Spinal cord (tissue), 10 donors: ENCODE results near the gene THOP1. TPM values are rescaled to one million over a fixed set of nuclear protein-coding genes. Genes with fewer than 3 reads are reported as not detected.
A peak's percentile ranks its signal among the peaks of the same experiment; 100 is the strongest.

Experiments
- DNase-seq, 6 donors: peaks; one replicate each; pipeline versions ENCODE4 v3.0.0 to v3.0.0-alpha.2; 2013 to 2015; ENCODE audit warnings: low spot score in 6 of 6, low read depth in 4 of 6
- H3K27ac ChIP-seq: one replicate; pipeline ENCODE4 v1.5.1; 2013; ENCODE audit warnings: low read depth, low read length, control low read depth
- H3K27me3 ChIP-seq: one replicate; pipeline ENCODE4 v1.6.1; 2013; ENCODE audit warnings: low read length; ENCODE audit not compliant: control insufficient read depth, insufficient read depth
- H3K36me3 ChIP-seq: one replicate; pipeline ENCODE4 v1.6.1; 2013; ENCODE audit warnings: low read length; ENCODE audit not compliant: control insufficient read depth, insufficient read depth
- H3K4me1 ChIP-seq: one replicate; pipeline ENCODE4 v1.6.1; 2013; ENCODE audit warnings: low read length; ENCODE audit not compliant: control insufficient read depth, insufficient read depth
- H3K4me3 ChIP-seq: one replicate; pipeline ENCODE4 v1.5.1; 2013; ENCODE audit warnings: low read depth, low read length, control low read depth
- H3K9me3 ChIP-seq: one replicate; pipeline ENCODE4 v1.6.1; 2013; ENCODE audit warnings: low read length; ENCODE audit not compliant: control insufficient read depth, insufficient read depth
- WGBS: methylation state at CpG from one replicate; pipeline ENCODE4 v1.1.5; 2013; ENCODE audit warnings: missing lambda C conversion rate; ENCODE audit not compliant: insufficient coverage; 5-methylcytosine and 5-hydroxymethylcytosine counted together
- long read RNA-seq, 4 donors: transcript quantifications; one replicate each; lab custom pipeline, GENCODE V29; 2026
- polyA plus RNA-seq, 2 donors: library from polyadenylated mRNA; unstranded; fragments of 120-200 nt; gene quantifications; one replicate each; pipeline ENCODE4 v1.2.1, GENCODE V29; 2013; ENCODE audit not compliant: insufficient read length in 2 of 2
- total RNA-seq, 2 donors: library from RNA; depleted of rRNA in 1 of 2; stranded (reverse); fragments of 120-200 nt in 1 of 2; fragments of >200 nt in 1 of 2; gene quantifications; one replicate each; pipeline versions ENCODE4 v1.2.3 to v1.2.4, GENCODE V29; 2013 to 2014
- donor health status: healthy.

Gene THOP1
- total RNA-seq: 10 to 100 TPM; 42.2 to 42.6 TPM
- 10 to 100 TPM; 83.6 to 89.0 TPM for polyA plus RNA-seq
- long read RNA-seq, donor 1, full-length matches to known transcripts: 3 of 3 reads
- long read RNA-seq, donor 1, partial matches to known transcripts: 0 of 3 reads
- long read RNA-seq, donor 1, other reads (novel, unspliced or antisense): 0 of 3 reads
- long read RNA-seq, donor 2, full-length matches to known transcripts: 3 of 3 reads
- long read RNA-seq, donor 2, partial matches to known transcripts: 0 of 3 reads
- long read RNA-seq, donor 2, other reads (novel, unspliced or antisense): 0 of 3 reads
- long read RNA-seq, donor 3, full-length matches to known transcripts: 2 of 2 reads
- long read RNA-seq, donor 3, partial matches to known transcripts: 0 of 2 reads
- long read RNA-seq, donor 3, other reads (novel, unspliced or antisense): 0 of 2 reads
- long read RNA-seq, donor 4, full-length matches to known transcripts: 2 of 8 reads
- long read RNA-seq, donor 4, partial matches to known transcripts: 6 of 8 reads
- long read RNA-seq, donor 4, other reads (novel, unspliced or antisense): 0 of 8 reads

- Histone ChIP-seq H3K4me3 (peak within 1 kb of the TSS; percentile 77), H3K4me1 (peaks cover 52% of the 10 kb centered on the region), H3K36me3 (peaks cover 29% of the 10 kb centered on the region), H3K27ac (peak within 1 kb of the TSS; percentile 94), H3K27me3 (no peaks in the 10 kb centered on the region), H3K9me3 (no peaks in the 10 kb centered on the region)
- under 1% methylated on average over 75 of the region's 78 CpGs for WGBS
- DNase-seq: peak; percentile 88 to 100 (median 98)
Observed at GRCh38 chr19:2785244-2785997, at the start of gene THOP1. Gene THOP1, plus strand, starts transcription at chr19:2785503. Its CDS starts 160 bp downstream, at chr19:2785663.

DNA sequence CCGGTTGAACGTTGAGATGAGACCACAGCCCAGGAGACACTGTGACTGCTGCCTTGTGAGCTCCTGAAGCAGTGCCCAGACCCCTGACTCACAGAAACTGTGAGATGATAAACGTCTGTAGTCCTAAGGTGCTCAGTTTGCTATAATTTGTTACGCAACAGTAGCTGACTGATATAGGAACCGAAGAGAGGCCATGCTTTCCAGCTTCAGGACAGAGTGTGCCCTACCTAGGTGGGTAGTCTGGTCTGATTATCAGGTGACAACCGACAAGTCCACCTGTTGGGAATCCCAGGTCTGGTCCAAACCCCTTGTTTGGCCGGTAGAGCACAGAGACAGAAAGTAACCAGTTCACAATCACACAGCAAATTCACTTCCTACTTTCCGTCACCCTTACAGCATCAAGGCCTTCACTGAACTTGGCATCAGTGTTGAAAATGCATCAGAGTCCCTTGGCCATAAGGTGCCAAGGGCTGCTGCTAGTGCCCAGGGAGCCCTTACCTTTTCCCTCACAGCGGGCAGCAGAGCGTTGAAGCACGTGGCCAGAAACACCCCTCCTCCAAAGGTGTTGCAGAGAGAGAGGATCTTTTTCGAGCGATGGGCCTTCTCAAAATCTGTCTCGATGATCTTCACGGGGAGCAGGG is 48.6 kb upstream of the THOP1 start:
- no peaks in the 10 kb centered on the region for H3K9me3 ChIP-seq
- peaks cover 57% of the 10 kb centered on the region for H3K36me3 ChIP-seq
- H3K27ac ChIP-seq: no peak overlapping the region
- DNase-seq: no peak
- H3K4me3 ChIP-seq: no peak overlapping the region
- WGBS: 97% methylated on average over 11 of the region's 15 CpGs
- peaks cover 23% of the 10 kb centered on the region for H3K4me1 ChIP-seq
- H3K27me3 ChIP-seq: no peaks in the 10 kb centered on the region

DNA sequence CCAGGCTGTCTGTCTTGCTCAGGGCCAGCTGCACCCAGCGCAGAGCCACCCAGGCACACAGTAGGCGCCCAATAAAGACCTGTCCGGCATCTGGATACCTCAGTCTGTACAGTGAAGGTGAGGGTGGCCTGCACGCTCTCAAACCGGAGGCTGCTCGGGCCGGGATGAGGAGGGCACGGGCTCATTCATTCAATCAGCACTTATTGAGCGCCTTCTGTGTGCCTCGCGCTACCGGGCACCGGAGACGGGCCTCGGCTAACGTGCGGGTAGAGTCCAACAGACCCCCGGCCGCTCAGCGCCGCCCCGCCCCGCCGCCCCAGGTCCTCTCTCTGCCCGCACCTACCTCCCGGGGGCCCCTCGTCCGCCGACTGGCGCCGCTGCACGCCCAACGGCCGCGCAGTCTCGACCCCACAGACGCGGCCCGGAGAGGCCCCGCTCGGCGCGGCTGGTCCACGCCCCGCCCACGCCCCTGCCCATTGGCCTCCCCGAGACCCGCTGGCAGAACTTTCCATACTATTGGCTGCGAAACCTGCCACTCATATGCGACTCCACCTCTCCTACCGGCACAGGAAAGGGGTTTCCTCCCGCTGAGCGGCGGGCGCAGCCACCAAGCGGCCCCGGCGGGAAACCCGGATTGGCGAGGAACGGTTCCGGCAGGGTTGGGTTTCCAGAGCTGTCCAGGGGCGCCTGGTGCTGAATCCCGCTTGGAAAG is 45.5 kb upstream of the THOP1 start, which contains the start of gene SLC39A3:
Gene SLC39A3, minus strand, starts transcription at position 416 of the 712 bp plus-strand sequence. CDS start 2,760 bp downstream, outside the sequence.
- peaks cover 26% of the 10 kb centered on the region for H3K36me3 ChIP-seq
- no peak within 1 kb of the TSS for H3K27ac ChIP-seq
- peak; percentile 88 to 100 (median 99) for DNase-seq
- WGBS: under 1% methylated on average over 63 of the region's 64 CpGs
- peaks cover 5% of the 10 kb centered on the region for H3K27me3 ChIP-seq
- H3K9me3 ChIP-seq: no peaks in the 10 kb centered on the region
- H3K4me3 ChIP-seq: peak within 1 kb of the TSS; percentile 81
- peaks cover 17% of the 10 kb centered on the region for H3K4me1 ChIP-seq

GRCh38 chr19:2740314-2740656 is 45.0 kb upstream of the THOP1 start:
- no peak overlapping the region for H3K27ac ChIP-seq
- peaks cover 17% of the 10 kb centered on the region for H3K4me1 ChIP-seq
- H3K9me3 ChIP-seq: no peaks in the 10 kb centered on the region
- peaks cover 5% of the 10 kb centered on the region for H3K27me3 ChIP-seq
- H3K4me3 ChIP-seq: peak overlapping the region; percentile 81
- DNase-seq: no peak
- peaks cover 20% of the 10 kb centered on the region for H3K36me3 ChIP-seq
- WGBS: 59% methylated on average over 6 of the region's 13 CpGs

GRCh38 chr19:2743099-2743498 is 42.2 kb upstream of the THOP1 start:
- Histone ChIP-seq H3K27me3 (peaks cover 5% of the 10 kb centered on the region), H3K4me3 (no peak overlapping the region), H3K9me3 (no peaks in the 10 kb centered on the region), H3K4me1 (peaks cover 17% of the 10 kb centered on the region), H3K36me3 (no peaks in the 10 kb centered on the region), H3K27ac (no peak overlapping the region)
- no peak for DNase-seq
- WGBS: 80% methylated on average over 2 of the region's 8 CpGs

GRCh38 chr19:2744113-2744512 is 41.2 kb upstream of the THOP1 start:
- no CpG with 5 or more reads among the region's 4 CpGs for WGBS
- no peaks in the 10 kb centered on the region for H3K36me3 ChIP-seq
- no peak overlapping the region for H3K27ac ChIP-seq

DNA sequence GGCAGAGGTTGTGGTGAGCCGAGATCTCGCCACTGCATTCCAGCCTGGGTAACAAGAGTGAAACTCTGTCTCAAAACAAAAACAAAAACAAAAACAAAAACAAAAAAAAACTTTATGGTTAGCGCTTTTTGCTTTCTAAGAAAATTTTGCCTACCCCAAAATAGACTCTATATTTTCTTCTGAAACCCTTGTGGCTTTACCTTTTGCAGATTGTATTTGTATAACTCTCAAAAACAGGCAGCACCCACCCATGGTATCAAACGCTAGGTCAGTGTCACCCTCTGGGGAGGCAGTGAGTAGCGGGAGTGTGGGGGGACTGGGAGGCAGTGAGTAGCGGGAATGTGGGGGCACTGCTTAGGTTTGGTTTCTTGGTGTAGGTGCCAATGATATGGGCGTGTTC is 38.0 kb upstream of the THOP1 start:
- peaks cover 3% of the 10 kb centered on the region for H3K27me3 ChIP-seq
- DNase-seq: no peak
- H3K4me3 ChIP-seq: no peak overlapping the region
- H3K9me3 ChIP-seq: no peaks in the 10 kb centered on the region
- 89% methylated on average over 2 of the region's 7 CpGs for WGBS
- peaks cover 7% of the 10 kb centered on the region for H3K4me1 ChIP-seq
- H3K27ac ChIP-seq: no peak overlapping the region
- no peaks in the 10 kb centered on the region for H3K36me3 ChIP-seq

More at GRCh38 chr19:2744113-2744512, 41.2 kb upstream of the THOP1 start:
- DNase-seq: no peak
- no peaks in the 10 kb centered on the region for H3K9me3 ChIP-seq
- H3K4me1 ChIP-seq: peaks cover 14% of the 10 kb centered on the region
- no peak overlapping the region for H3K4me3 ChIP-seq
- H3K27me3 ChIP-seq: peaks cover 5% of the 10 kb centered on the region

DNA sequence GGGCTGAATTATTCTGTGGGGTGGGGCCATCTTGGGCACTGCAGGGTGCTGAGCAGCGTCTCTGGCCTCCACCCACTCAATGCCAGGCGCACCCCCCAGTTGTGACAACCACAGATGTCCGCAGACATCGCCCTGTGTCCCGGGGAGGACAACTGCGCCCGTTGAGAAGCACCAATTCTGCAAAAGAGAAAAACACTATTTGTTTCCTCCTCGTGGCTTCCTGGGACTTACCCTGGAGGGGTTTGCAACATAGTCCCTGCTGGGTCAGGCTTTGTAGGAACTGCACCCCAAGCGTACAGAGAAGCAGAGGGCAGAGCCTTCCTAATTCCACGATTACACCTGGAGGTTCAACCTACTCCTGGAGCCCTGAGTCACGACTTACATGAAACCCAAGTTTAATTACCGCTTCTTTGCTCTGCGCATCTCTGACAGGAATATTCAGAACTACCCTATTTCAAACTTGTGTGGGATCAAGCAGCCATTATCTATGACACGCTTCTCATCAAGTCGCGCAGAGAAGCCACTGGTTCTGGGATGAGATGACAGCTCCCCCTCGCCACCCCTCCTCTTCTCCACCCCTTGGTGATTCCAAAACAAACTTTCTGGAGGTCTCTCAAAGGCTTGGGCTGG is 34.4 kb upstream of the THOP1 start:
- no peaks in the 10 kb centered on the region for H3K9me3 ChIP-seq
- H3K4me1 ChIP-seq: peaks cover 7% of the 10 kb centered on the region
- no peak for DNase-seq
- H3K27ac ChIP-seq: no peak overlapping the region
- peaks cover 34% of the 10 kb centered on the region for H3K36me3 ChIP-seq
- no peak overlapping the region for H3K4me3 ChIP-seq
- no peaks in the 10 kb centered on the region for H3K27me3 ChIP-seq
- 78% methylated on average over 16 of the region's 17 CpGs for WGBS
